SU-DHL-6 (cell line): ENCODE data around the gene C9orf43.

Source experiments
- H2AFZ ChIP-seq: fragments of 200-600 bp; sonication (generic); 2 replicates; pipeline ENCODE4 v1.6.1; 2014; ENCODE audit warnings: low read depth, mild to moderate bottlenecking, moderate library complexity, mixed read lengths, antibody characterized with exemption, low read length; ENCODE audit not compliant: severe bottlenecking
- H3F3A ChIP-seq: fragments of 200-600 bp; shearing (Covaris generic); 2 replicates; pipeline ENCODE4 v1.6.0; 2016; ENCODE audit warnings: antibody characterized with exemption, mild to moderate bottlenecking; ENCODE audit not compliant: insufficient read depth
- H3K27ac ChIP-seq: fragments of 200-600 bp; sonication (generic); 2 replicates; pipeline ENCODE4 v1.5.1; 2016; ENCODE audit warnings: low read depth, mild to moderate bottlenecking, low read length, moderate library complexity, mixed read lengths
- H3K27me3 ChIP-seq: fragments of 200-600 bp; sonication (generic), shearing (Covaris generic); 2 replicates; pipeline ENCODE4 v1.6.0; 2014; ENCODE audit warnings: mild to moderate bottlenecking, low read length
- H3K36me3 ChIP-seq: fragments of 200-600 bp; sonication (generic); 2 replicates; pipeline ENCODE4 v1.6.1; 2014; ENCODE audit warnings: mild to moderate bottlenecking, low read length, mixed read lengths
- H3K4me2 ChIP-seq: fragments of 300-600, 200-600 bp; shearing (Covaris generic), sonication (generic); 2 replicates; pipeline ENCODE4 v1.6.0; 2014; ENCODE audit warnings: low read length, low read depth, mild to moderate bottlenecking; ENCODE audit not compliant: poor library complexity, severe bottlenecking
- H3K4me3 ChIP-seq: fragments of 200-600 bp; sonication (generic); 2 replicates; pipeline ENCODE4 v1.5.1; 2014; ENCODE audit warnings: antibody characterized with exemption, low read length, mild to moderate bottlenecking, mixed read lengths; ENCODE audit not compliant: insufficient read depth, poor library complexity, severe bottlenecking
- H3K79me2 ChIP-seq: fragments of 200-600 bp; sonication (generic); 2 replicates; pipeline ENCODE4 v1.6.1; 2014; ENCODE audit warnings: mild to moderate bottlenecking, low read length, moderate library complexity; ENCODE audit not compliant: insufficient read depth
- H3K9ac ChIP-seq: fragments of 200-600 bp; sonication (generic); 2 replicates; pipeline ENCODE4 v1.7.0; 2014; ENCODE audit warnings: mild to moderate bottlenecking, low read length
- H3K9me2 ChIP-seq: fragments of 200-600 bp; sonication (generic); replicated peaks from 2 replicates; pipeline ENCODE4 v1.6.1; 2014; ENCODE audit warnings: low read length; ENCODE audit not compliant: insufficient read depth
- H3K9me3 ChIP-seq: fragments of 200-600 bp; sonication (generic); 2 replicates; pipeline ENCODE4 v1.6.1; 2014; ENCODE audit warnings: low read length, mixed read lengths; ENCODE audit not compliant: insufficient read depth
- H4K20me1 ChIP-seq: fragments of 200-600 bp; sonication (generic); 2 replicates; pipeline ENCODE4 v1.6.1; 2014; ENCODE audit warnings: low read depth, mild to moderate bottlenecking, antibody characterized with exemption, low read length, moderate library complexity, mixed read lengths
- CTCF ChIP-seq: fragments of 200-600 bp; sonication (generic); IDR thresholded peaks from one replicate; pipeline ENCODE4 v1.5.1; 2017; ENCODE audit warnings: antibody characterized with exemption, mild to moderate bottlenecking, low read length, moderate library complexity; ENCODE audit not compliant: insufficient read depth, poor library complexity, severe bottlenecking
- EZH2phosphoT487 ChIP-seq: fragments of 200-600 bp; sonication (generic), shearing (Covaris generic); conservative IDR thresholded peaks from 2 replicates; pipeline ENCODE4 v1.6.1; 2018; ENCODE audit warnings: mild to moderate bottlenecking, antibody characterized with exemption, low read length, moderate library complexity, mixed read lengths

C9orf43 gene

GRCh38 chr9:113397203-113397631, 13.3 kb upstream of the C9orf43 start:
- no peak for TF ChIP-seq EZH2phosphoT487
- Histone ChIP-seq H3F3A (no peaks in the 10 kb centered on the region), H3K4me2 (no peak overlapping the region)

GRCh38 chr9:113398796-113399195, 11.8 kb upstream of the C9orf43 start:
- H3K36me3 ChIP-seq: no peaks in the 10 kb centered on the region
- H3K4me2 ChIP-seq: no peak overlapping the region

More at GRCh38 chr9:113397203-113397631, 13.3 kb upstream of the C9orf43 start:
- Histone ChIP-seq H3K9ac (no peak overlapping the region), H3K79me2 (peaks cover 8% of the 10 kb centered on the region; the same call in 1 of the 2 replicates), H3K27me3 (no peaks in the 10 kb centered on the region), H3K27ac (no peak overlapping the region), H4K20me1 (no peaks in the 10 kb centered on the region), H3K4me3 (no peak overlapping the region), H3K36me3 (no peaks in the 10 kb centered on the region), H2AFZ (no peak overlapping the region), H3K9me2 (no peaks in the 10 kb centered on the region), H3K9me3 (no peaks in the 10 kb centered on the region)

GRCh38 chr9:113399646-113400200, 10.8 kb upstream of the C9orf43 start:
- no peak for TF ChIP-seq CTCF
- no peak for TF ChIP-seq EZH2phosphoT487
- H3K4me2 ChIP-seq: peak overlapping the region; percentile 84
- no peak overlapping the region for H2AFZ ChIP-seq
- no peak overlapping the region for H3K9ac ChIP-seq
- no peaks in the 10 kb centered on the region for H3F3A ChIP-seq
- H3K27ac ChIP-seq: no peak overlapping the region
- H3K9me3 ChIP-seq: no peaks in the 10 kb centered on the region
- no peaks in the 10 kb centered on the region for H3K9me2 ChIP-seq
- peaks cover 8% of the 10 kb centered on the region; the same call in 1 of the 2 replicates for H3K79me2 ChIP-seq
- no peaks in the 10 kb centered on the region for H4K20me1 ChIP-seq
- H3K4me3 ChIP-seq: no peak overlapping the region
- H3K27me3 ChIP-seq: no peaks in the 10 kb centered on the region
- H3K36me3 ChIP-seq: no peaks in the 10 kb centered on the region

More at GRCh38 chr9:113398796-113399195, 11.8 kb upstream of the C9orf43 start:
- H2AFZ ChIP-seq: no peak overlapping the region
- peaks cover 8% of the 10 kb centered on the region; the same call in 1 of the 2 replicates for H3K79me2 ChIP-seq
- H3F3A ChIP-seq: no peaks in the 10 kb centered on the region
- H3K4me3 ChIP-seq: no peak overlapping the region
- H4K20me1 ChIP-seq: no peaks in the 10 kb centered on the region
- no peak for TF ChIP-seq EZH2phosphoT487
- no peak for TF ChIP-seq CTCF
- no peaks in the 10 kb centered on the region for H3K9me3 ChIP-seq
- H3K9ac ChIP-seq: no peak overlapping the region
- no peak overlapping the region for H3K27ac ChIP-seq
- no peaks in the 10 kb centered on the region for H3K27me3 ChIP-seq
- H3K9me2 ChIP-seq: no peaks in the 10 kb centered on the region

- Histone ChIP-seq H3K4me3 (peak within 1 kb of the TSS; percentile 99), H3K79me2 (peaks cover 8% of the 10 kb centered on the region; the same call in 1 of the 2 replicates), H2AFZ (peak within 1 kb of the TSS; percentile 97), H3K27me3 (no peaks in the 10 kb centered on the region), H3K9me3 (no peaks in the 10 kb centered on the region), H3K9ac (peak within 1 kb of the TSS; percentile 90), H3F3A (no peaks in the 10 kb centered on the region), H4K20me1 (no peaks in the 10 kb centered on the region), H3K9me2 (no peaks in the 10 kb centered on the region), H3K36me3 (no peaks in the 10 kb centered on the region), H3K27ac (no peak within 1 kb of the TSS), H3K4me2 (peak within 1 kb of the TSS; percentile 84)
- TF ChIP-seq EZH2phosphoT487 (no peak), CTCF (peak; percentile 88)
Observed at GRCh38 chr9:113401027-113401792, 9.3 kb upstream of the C9orf43 start, which contains the start of gene ALAD. Gene ALAD, minus strand, starts transcription at chr9:113401284. Its CDS starts 7,725 bp downstream, at chr9:113393559.
